ENCODE results near the gene JPH4. TPM values are rescaled to one million over a fixed set of nuclear protein-coding genes. Genes with fewer than 3 reads are reported as not detected.

JPH4 gene
- total and polyA plus RNA-seq, 2 of the 8 experiments (the other 6 are each of a cell fraction or from before 2014, with no cell fraction given) = 23.9 to 46.7 TPM

GRCh38 chr14:23531391-23531790, 47.2 kb downstream of the JPH4 start:
- Histone ChIP-seq H3K14ac (ENCODE audit: insufficient read length) (no peak overlapping the region), H2BK20ac (ENCODE audit: low read length) (no peak overlapping the region), H3K4me1 (replicated peaks in 1 of 4; ENCODE audit: control insufficient read depth in 3 of 4, insufficient read depth in 4 of 4, low read length in 3 of 4) (peaks cover 0 to 5% (median 1%) of the 10 kb centered on the region in 4 experiments; a peak in 5 of 7 replicates), H3K79me1 (ENCODE audit: low read depth, low read length) (no peaks in the 10 kb centered on the region), H3K4ac (replicated peaks; ENCODE audit: insufficient read length, low read depth, low read length) (no peak overlapping the region), H3K23ac (ENCODE audit: insufficient read length) (no peak overlapping the region), H3K27me3 (replicated peaks in 1 of 4; ENCODE audit: control insufficient read depth in 3 of 4, extremely low read depth in 1 of 4, insufficient read depth in 3 of 4, low read length in 3 of 4) (no peaks in the 10 kb centered on the region), H4K20me1 (replicated peaks in 1 of 2; ENCODE audit: control insufficient read depth in 1 of 2, insufficient read depth in 2 of 2, low read length in 2 of 2) (peaks cover 0 to 3% of the 10 kb centered on the region in 2 experiments), H3K4me3 (ENCODE audit: extremely low read depth in 1 of 4, insufficient read depth in 2 of 4, low read depth in 3 of 4, low read length in 4 of 4) (no peak overlapping the region), H4K5ac (ENCODE audit: insufficient read length, low read depth, low read length) (no peak overlapping the region), H3K18ac (ENCODE audit: extremely low read depth, low read length) (no peak overlapping the region), H2BK5ac (ENCODE audit: low read depth, low read length) (no peak overlapping the region), H2AK5ac (ENCODE audit: low read depth, low read length) (no peak overlapping the region), H3K4me2 (ENCODE audit: insufficient read depth in 1 of 2, low read depth in 2 of 2, low read length in 2 of 2) (no peak overlapping the region), H4K91ac (replicated peaks; ENCODE audit: insufficient read length, low read length) (no peak overlapping the region), H4K8ac (ENCODE audit: extremely low read depth, insufficient read depth, low read length) (no peak overlapping the region; the same call in 1 of the 2 replicates), H3K56ac (replicated peaks; ENCODE audit: insufficient read length, low read depth, low read length) (no peak overlapping the region), H3K27ac (ENCODE audit: low read depth, low read length) (no peak overlapping the region), H3K23me2 (ENCODE audit: low read depth, low read length) (no peaks in the 10 kb centered on the region), H3K9ac (replicated peaks in 1 of 4; ENCODE audit: extremely low read depth in 1 of 4, low read depth in 3 of 4, low read length in 3 of 4) (no peak overlapping the region), H3K9me3 (ENCODE audit: insufficient read depth in 2 of 2, low read depth in 1 of 2, low read length in 1 of 2) (no peaks in the 10 kb centered on the region), H3K79me2 (ENCODE audit: control insufficient read depth in 1 of 2, insufficient read depth in 2 of 2, low read length in 2 of 2) (peaks cover 0 to 7% of the 10 kb centered on the region in 2 experiments; a peak in 2 of 4 replicates), H2BK120ac (replicated peaks; ENCODE audit: low read depth, low read length) (no peak overlapping the region), H2BK12ac (ENCODE audit: low read depth, low read length) (no peak overlapping the region), H3K36me3 (ENCODE audit: control insufficient read depth in 2 of 4, insufficient read depth in 4 of 4, low read length in 3 of 4) (peaks cover 7 to 42% (median 29%) of the 10 kb centered on the region in 4 experiments; a peak in 6 of 8 replicates), H2AFZ (ENCODE audit: low read length) (no peak overlapping the region), H2BK15ac (ENCODE audit: low read length) (no peak overlapping the region)
- POLR2A ChIA-PET (ENCODE audit: partially characterized antibody) = interaction anchor here (1.3 to 52.7 kb wide), 3 partner anchors 3 to 48 kb away, joined by 3 to 1523 read pairs (median 1523); partner anchors contain the start of genes AP1G2, THTPA and ZFHX2
- FAIRE-seq (no peak), DNase-seq (ENCODE audit: low read depth in 1 of 2, low spot score in 2 of 2) (no peak)
- WGBS, 2 experiments (ENCODE audit: extremely low coverage in 1 of 2, insufficient coverage in 1 of 2, insufficient read length in 1 of 2, insufficient replicate concordance in 2 of 2, low coverage in 1 of 2, low lambda C conversion rate in 2 of 2, missing lambda C conversion rate in 1 of 2) = 84% methylated on average over 11 of the region's 12 CpGs; no CpG with 5 or more reads in 1 of the 2 experiments
- CTCF ChIA-PET (ENCODE audit: partially characterized antibody) = interaction anchor here (1.2 to 70.5 kb wide), 6 partner anchors 8 to 55 kb away, joined by 3 to 2092 read pairs (median 30); partner anchors contain the start of genes AP1G2, NGDN, THTPA and ZFHX2
- TF ChIP-seq BACH1 (IDR thresholded peaks at IDR 0.05; ENCODE audit: low read length) (no peak), HDAC6 (IDR thresholded peaks at IDR 0.05; ENCODE audit: low read depth, low read length) (no peak), KDM4A (IDR thresholded peaks at IDR 0.05; ENCODE audit: low read depth, low read length, severe bottlenecking) (no peak), SIX5 (IDR thresholded peaks at IDR 0.05; ENCODE audit: low read depth, low read length) (no peak), TCF12 (IDR thresholded peaks at IDR 0.05; ENCODE audit: low read depth, low read length) (no peak), POU5F1 (IDR thresholded peaks at IDR 0.05; ENCODE audit: low read depth, low read length) (no peak), TEAD4 (IDR thresholded peaks at IDR 0.05; ENCODE audit: low read depth, low read length) (no peak), FOSL1 (IDR thresholded peaks at IDR 0.05; ENCODE audit: insufficient read depth, low read depth, low read length) (no peak), ASH2L (IDR thresholded peaks at IDR 0.05; ENCODE audit: low read length) (no peak), SIRT6 (IDR thresholded peaks at IDR 0.05; ENCODE audit: low read length) (no peak), TBP (IDR thresholded peaks at IDR 0.05; ENCODE audit: low read depth, low read length) (no peak), MAFK (IDR thresholded peaks at IDR 0.05; ENCODE audit: low read depth, low read length) (no peak)
- TF ChIP-seq, protein P1, sequence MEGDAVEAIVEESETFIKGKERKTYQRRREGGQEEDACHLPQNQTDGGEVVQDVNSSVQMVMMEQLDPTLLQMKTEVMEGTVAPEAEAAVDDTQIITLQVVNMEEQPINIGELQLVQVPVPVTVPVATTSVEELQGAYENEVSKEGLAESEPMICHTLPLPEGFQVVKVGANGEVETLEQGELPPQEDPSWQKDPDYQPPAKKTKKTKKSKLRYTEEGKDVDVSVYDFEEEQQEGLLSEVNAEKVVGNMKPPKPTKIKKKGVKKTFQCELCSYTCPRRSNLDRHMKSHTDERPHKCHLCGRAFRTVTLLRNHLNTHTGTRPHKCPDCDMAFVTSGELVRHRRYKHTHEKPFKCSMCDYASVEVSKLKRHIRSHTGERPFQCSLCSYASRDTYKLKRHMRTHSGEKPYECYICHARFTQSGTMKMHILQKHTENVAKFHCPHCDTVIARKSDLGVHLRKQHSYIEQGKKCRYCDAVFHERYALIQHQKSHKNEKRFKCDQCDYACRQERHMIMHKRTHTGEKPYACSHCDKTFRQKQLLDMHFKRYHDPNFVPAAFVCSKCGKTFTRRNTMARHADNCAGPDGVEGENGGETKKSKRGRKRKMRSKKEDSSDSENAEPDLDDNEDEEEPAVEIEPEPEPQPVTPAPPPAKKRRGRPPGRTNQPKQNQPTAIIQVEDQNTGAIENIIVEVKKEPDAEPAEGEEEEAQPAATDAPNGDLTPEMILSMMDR (IDR thresholded peaks at IDR 0.05; ENCODE audit: control extremely low read depth in 1 of 3, insufficient read depth in 1 of 3, low read depth in 1 of 3, low read length in 3 of 3) = no peak

Data from H1 (cell line).